NB4 (cell line): ENCODE measurements around the gene PIAS1.

Source experiments
- CTCF ChIP-seq: IDR thresholded peaks from one replicate; pipeline ENCODE4 v1.5.1; 2012; ENCODE audit warnings: low read depth, low read length
- POLR2A ChIP-seq: IDR thresholded peaks from 2 replicates; pipeline ENCODE4 v1.6.1; 2011; ENCODE audit warnings: mild to moderate bottlenecking; ENCODE audit not compliant: insufficient read length; ENCODE audit errors: extremely low read depth
- TF ChIP-seq, protein P1 (sequence below): IDR thresholded peaks from 2 replicates; pipeline ENCODE4 v1.6.1; 2011; ENCODE audit warnings: low read depth, low read length

GRCh38 chr15:68207176-68207935 lies 153.2 kb downstream of the PIAS1 start:
- TF ChIP-seq CTCF (no peak), POLR2A (no peak)
- TF ChIP-seq, protein P1, sequence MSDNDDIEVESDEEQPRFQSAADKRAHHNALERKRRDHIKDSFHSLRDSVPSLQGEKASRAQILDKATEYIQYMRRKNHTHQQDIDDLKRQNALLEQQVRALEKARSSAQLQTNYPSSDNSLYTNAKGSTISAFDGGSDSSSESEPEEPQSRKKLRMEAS, result no peak
